ENCODE data around the gene HOMER3.
A peak's percentile ranks its signal among the peaks of the same experiment; 100 is the strongest.

The HOMER3 gene

DNA sequence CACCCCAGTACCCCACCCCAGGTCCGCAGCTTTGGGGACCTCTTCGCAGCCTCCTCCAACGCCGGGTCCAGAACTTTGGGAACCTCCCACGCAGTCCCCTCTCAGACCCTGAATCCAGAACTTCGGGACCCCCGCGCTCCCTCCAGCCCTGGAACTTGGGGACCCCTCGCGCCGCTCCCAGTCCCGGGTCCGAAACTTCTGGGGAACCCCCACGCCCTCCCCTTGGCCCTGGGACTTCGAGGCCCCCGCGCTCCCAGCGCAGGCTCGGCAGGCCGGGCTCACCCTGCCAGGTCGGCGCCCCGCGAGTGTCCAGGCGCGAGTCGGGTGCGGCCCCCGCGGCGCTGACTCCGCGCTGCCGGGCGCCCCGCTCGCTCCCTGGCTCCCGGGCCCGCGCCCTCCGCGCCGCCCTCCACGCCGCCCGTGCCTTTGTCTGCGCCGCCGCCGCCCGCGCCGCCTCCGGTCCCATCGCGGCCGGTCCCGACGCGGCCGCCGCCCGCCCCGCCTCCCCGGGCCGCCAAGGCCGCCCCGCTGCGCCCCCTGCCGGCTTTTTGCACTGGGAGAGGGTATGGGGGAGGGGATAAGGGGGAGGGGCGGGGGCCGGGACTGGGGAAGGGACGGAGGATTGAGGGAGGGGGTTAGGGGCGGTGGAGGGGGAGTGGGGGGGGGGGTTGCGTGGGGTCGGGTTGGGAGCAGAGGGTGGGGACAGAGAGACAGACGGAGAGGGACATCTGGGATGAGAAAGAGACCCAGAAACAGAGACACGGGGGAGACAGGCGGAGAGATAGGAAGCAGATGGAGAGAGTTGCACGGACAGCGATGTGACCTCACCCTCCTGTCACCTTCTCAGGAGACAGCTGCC, at the start of gene HOMER3:
Gene HOMER3 (minus strand): TSS at position 449 of the 859 bp plus-strand sequence. CDS start 2,235 bp downstream, outside the sequence.
- H3K36me3 Mint-ChIP-seq (ENCODE audit: low read depth), result peaks cover 21% of the 10 kb centered on the region
- H3K27me3 Mint-ChIP-seq (ENCODE audit: low read depth), result no peaks in the 10 kb centered on the region
- H3K9me3 Mint-ChIP-seq, result no peaks in the 10 kb centered on the region
- H3K27ac Mint-ChIP-seq, result peak within 1 kb of the TSS in 1 of 3 experiments; percentile 76
- peaks cover 8% of the 10 kb centered on the region for H3K4me1 Mint-ChIP-seq
- peak within 1 kb of the TSS; percentile 94 to 96 (median 95) for H3K4me3 Mint-ChIP-seq
- TF ChIP-seq CTCF (IDR thresholded peaks at IDR 0.05; ENCODE audit: unreplicated experiment in 3 of 3), result no peak

DNA sequence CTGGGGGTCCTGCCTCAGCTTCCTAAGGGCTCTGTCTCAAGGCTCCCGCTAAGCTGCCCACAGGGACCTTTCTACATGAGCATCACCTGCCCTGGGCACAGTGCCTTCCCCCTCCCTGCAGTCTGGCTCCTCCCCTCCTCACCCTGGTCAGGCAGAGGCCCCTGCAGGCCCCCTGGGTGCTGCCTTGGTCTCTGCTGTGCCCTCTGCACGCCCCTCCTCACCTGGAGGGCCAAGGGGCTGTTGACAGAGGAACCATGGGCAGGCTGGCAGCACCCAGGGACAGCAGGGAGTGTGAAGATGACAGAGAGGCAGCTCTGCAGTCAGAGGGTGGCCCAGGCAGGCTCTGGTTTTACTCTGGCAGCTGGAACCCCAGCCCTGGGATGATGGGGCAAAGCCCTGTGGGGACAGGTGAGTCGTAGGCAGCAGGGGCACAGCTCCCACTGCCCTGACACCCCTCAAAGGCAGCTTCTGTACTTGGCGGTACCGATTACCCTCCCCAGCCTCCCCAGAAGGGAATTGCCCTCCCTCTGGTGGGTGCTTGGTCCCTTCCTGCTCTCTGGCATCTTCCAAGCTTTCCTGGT, 49.2 kb upstream of the HOMER3 start:
- Mint-ChIP-seq H3K27ac (no peak overlapping the region), H3K4me3 (no peak overlapping the region), H3K9me3 (no peaks in the 10 kb centered on the region), H3K36me3 (ENCODE audit: low read depth) (peaks cover 25% of the 10 kb centered on the region), H3K4me1 (peaks cover 10% of the 10 kb centered on the region), H3K27me3 (ENCODE audit: low read depth) (no peaks in the 10 kb centered on the region)
- no peak for TF ChIP-seq CTCF (IDR thresholded peaks at IDR 0.05; ENCODE audit: unreplicated experiment in 3 of 3)

GRCh38 chr19:18989316-18989715, 48.3 kb upstream of the HOMER3 start:
- no peak for TF ChIP-seq CTCF (IDR thresholded peaks at IDR 0.05; ENCODE audit: unreplicated experiment in 3 of 3)
- peaks cover 10% of the 10 kb centered on the region for H3K4me1 Mint-ChIP-seq
- H3K9me3 Mint-ChIP-seq, result no peaks in the 10 kb centered on the region
- H3K36me3 Mint-ChIP-seq (ENCODE audit: low read depth), result peaks cover 24% of the 10 kb centered on the region
- H3K4me3 Mint-ChIP-seq, result no peak overlapping the region
- peaks cover 4% of the 10 kb centered on the region for H3K27me3 Mint-ChIP-seq (ENCODE audit: low read depth)
- no peak overlapping the region for H3K27ac Mint-ChIP-seq

DNA sequence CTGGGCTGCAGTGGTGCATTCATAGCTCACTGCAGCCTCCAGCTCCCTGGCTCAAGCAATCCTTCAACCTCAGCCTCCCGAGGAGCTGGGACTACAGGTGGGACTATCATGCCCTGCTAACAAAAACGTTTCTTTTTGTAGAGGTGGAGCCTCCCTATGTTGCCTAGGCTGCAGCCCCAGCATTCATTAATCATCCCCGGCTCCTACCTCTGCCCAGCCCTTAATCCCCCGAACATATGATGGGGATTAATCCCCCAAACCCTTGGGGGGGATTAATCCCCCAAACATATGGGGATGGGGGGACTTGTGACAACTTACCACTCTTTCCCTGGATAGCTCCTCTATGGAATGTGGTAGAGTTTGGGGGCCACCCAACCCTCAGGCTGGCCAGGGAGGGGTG, 46.4 kb upstream of the HOMER3 start:
- peaks cover 10% of the 10 kb centered on the region for H3K4me1 Mint-ChIP-seq
- no peaks in the 10 kb centered on the region for H3K9me3 Mint-ChIP-seq
- no peak overlapping the region for H3K27ac Mint-ChIP-seq
- no peak overlapping the region for H3K4me3 Mint-ChIP-seq
- H3K36me3 Mint-ChIP-seq (ENCODE audit: low read depth), result peaks cover 8% of the 10 kb centered on the region
- H3K27me3 Mint-ChIP-seq (ENCODE audit: low read depth), result peaks cover 9% of the 10 kb centered on the region
- TF ChIP-seq CTCF (IDR thresholded peaks at IDR 0.05; ENCODE audit: unreplicated experiment in 3 of 3), result no peak

- no peak overlapping the region for H3K4me3 Mint-ChIP-seq
- H3K27me3 Mint-ChIP-seq (ENCODE audit: low read depth), result peaks cover 9% of the 10 kb centered on the region
- H3K27ac Mint-ChIP-seq, result peak overlapping the region in 2 of 3 experiments; percentile 49 to 56
- H3K9me3 Mint-ChIP-seq, result no peaks in the 10 kb centered on the region
- no peak for TF ChIP-seq CTCF (IDR thresholded peaks at IDR 0.05; ENCODE audit: unreplicated experiment in 3 of 3)
- no peaks in the 10 kb centered on the region for H3K36me3 Mint-ChIP-seq (ENCODE audit: low read depth)
- H3K4me1 Mint-ChIP-seq, result peaks cover 10% of the 10 kb centered on the region
These were observed 44.2 kb upstream of the HOMER3 start for GRCh38 chr19:18985257-18985656.
